OCI-LY3 (cell line): ENCODE results near the gene MS4A18.

Source experiments
- H2AFZ ChIP-seq: fragments of 200-600, 300-600 bp; shearing (Covaris generic); 2 replicates; pipeline ENCODE4 v1.6.0; 2014; ENCODE audit warnings: antibody characterized with exemption, low read depth, low read length
- H3K27ac ChIP-seq: fragments of 200-600, 300-600 bp; sonication (generic); 2 replicates; pipeline ENCODE4 v1.5.1; 2014; ENCODE audit warnings: mild to moderate bottlenecking, low read length, moderate library complexity, mixed read lengths
- H3K27me3 ChIP-seq: fragments of 200-600, 300-600 bp; sonication (generic); 2 replicates; pipeline ENCODE4 v1.6.1; 2014; ENCODE audit warnings: low read depth, low read length, mixed read lengths
- H3K36me3 ChIP-seq: fragments of 200-600, 300-600 bp; sonication (generic); replicated peaks from 2 replicates; pipeline ENCODE3; 2014; ENCODE audit warnings: low read depth, low read length, mixed read lengths
- H3K4me1 ChIP-seq: fragments of 300-600, 200-600 bp; sonication (generic); 2 replicates; pipeline ENCODE4 v1.6.1; 2014; ENCODE audit warnings: low read length, mixed read lengths
- H3K4me2 ChIP-seq: fragments of 200-600, 300-600 bp; sonication (generic); 2 replicates; pipeline ENCODE4 v1.6.1; 2014; ENCODE audit warnings: low read length, mixed read lengths
- H3K4me3 ChIP-seq: fragments of 300-600, 200-600 bp; sonication (generic); 2 replicates; pipeline ENCODE4 v1.5.1; 2014; ENCODE audit warnings: antibody characterized with exemption, mild to moderate bottlenecking, low read length, moderate library complexity
- H3K79me2 ChIP-seq: fragments of 300-600, 200-600 bp; shearing (Covaris generic); 2 replicates; pipeline ENCODE4 v1.6.1; 2014; ENCODE audit warnings: mild to moderate bottlenecking, low read length, mixed read lengths
- H3K9ac ChIP-seq: fragments of 300-600, 200-600 bp; shearing (Covaris generic); 2 replicates; pipeline ENCODE4 v1.6.0; 2014; ENCODE audit warnings: mild to moderate bottlenecking, low read length, moderate library complexity
- H3K9me3 ChIP-seq: fragments of 200-600, 300-600 bp; shearing (Covaris generic); 2 replicates; pipeline ENCODE4 v1.6.1; 2014; ENCODE audit warnings: low read length, mixed read lengths; ENCODE audit not compliant: insufficient read depth
- H4K20me1 ChIP-seq: fragments of 200-600, 300-600 bp; sonication (generic); 2 replicates; pipeline ENCODE4 v1.6.1; 2016; ENCODE audit warnings: low read length, mixed read lengths; ENCODE audit not compliant: insufficient read depth
- EZH2phosphoT487 ChIP-seq: fragments of 200-600 bp; shearing (Covaris generic); IDR thresholded peaks from 2 replicates; pipeline ENCODE4 v1.6.1; 2018; ENCODE audit warnings: antibody characterized with exemption, mixed run types, low read depth
- TF ChIP-seq, protein P1 (sequence below): fragments of 200-600, 300-600 bp; sonication (generic); IDR thresholded peaks from 2 replicates; pipeline ENCODE4 v1.5.1; 2014; ENCODE audit warnings: antibody characterized with exemption, low read length, low read depth

MS4A18 gene

DNA sequence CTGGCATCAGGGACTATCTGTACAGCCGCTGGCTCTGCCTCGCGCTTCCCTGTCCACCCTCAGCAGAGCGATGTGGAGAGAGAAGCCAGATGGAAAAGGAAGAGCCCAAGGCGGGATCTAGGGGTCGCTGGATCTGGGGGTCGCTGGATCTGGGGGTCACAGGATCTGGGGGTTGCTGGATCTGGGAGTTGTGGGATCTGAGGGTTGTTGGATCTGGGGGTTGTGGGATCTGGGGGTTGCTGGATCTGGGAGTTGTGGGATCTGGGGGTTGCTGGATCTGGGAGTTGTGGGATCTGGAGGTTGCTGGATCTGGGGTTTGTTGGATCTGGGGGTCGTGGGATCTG, 58.6 kb downstream of the MS4A18 start:
- TF ChIP-seq EZH2phosphoT487 = no peak
- TF ChIP-seq, protein P1, sequence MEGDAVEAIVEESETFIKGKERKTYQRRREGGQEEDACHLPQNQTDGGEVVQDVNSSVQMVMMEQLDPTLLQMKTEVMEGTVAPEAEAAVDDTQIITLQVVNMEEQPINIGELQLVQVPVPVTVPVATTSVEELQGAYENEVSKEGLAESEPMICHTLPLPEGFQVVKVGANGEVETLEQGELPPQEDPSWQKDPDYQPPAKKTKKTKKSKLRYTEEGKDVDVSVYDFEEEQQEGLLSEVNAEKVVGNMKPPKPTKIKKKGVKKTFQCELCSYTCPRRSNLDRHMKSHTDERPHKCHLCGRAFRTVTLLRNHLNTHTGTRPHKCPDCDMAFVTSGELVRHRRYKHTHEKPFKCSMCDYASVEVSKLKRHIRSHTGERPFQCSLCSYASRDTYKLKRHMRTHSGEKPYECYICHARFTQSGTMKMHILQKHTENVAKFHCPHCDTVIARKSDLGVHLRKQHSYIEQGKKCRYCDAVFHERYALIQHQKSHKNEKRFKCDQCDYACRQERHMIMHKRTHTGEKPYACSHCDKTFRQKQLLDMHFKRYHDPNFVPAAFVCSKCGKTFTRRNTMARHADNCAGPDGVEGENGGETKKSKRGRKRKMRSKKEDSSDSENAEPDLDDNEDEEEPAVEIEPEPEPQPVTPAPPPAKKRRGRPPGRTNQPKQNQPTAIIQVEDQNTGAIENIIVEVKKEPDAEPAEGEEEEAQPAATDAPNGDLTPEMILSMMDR = no peak
- no peaks in the 10 kb centered on the region for H3K9me3 ChIP-seq
- no peaks in the 10 kb centered on the region for H3K36me3 ChIP-seq
- H3K9ac ChIP-seq = no peak overlapping the region
- no peaks in the 10 kb centered on the region for H3K79me2 ChIP-seq
- no peaks in the 10 kb centered on the region for H4K20me1 ChIP-seq
- no peak overlapping the region for H3K27ac ChIP-seq
- H2AFZ ChIP-seq = no peak overlapping the region
- no peaks in the 10 kb centered on the region for H3K27me3 ChIP-seq
- no peak overlapping the region for H3K4me2 ChIP-seq
- no peak overlapping the region for H3K4me3 ChIP-seq
- peaks cover 11% of the 10 kb centered on the region for H3K4me1 ChIP-seq

GRCh38 chr11:60783911-60784310, 59.4 kb downstream of the MS4A18 start:
- no peaks in the 10 kb centered on the region for H4K20me1 ChIP-seq
- no peaks in the 10 kb centered on the region for H3K9me3 ChIP-seq
- no peak for TF ChIP-seq EZH2phosphoT487
- TF ChIP-seq, protein P1 = no peak
- no peaks in the 10 kb centered on the region for H3K79me2 ChIP-seq
- peaks cover 11% of the 10 kb centered on the region for H3K4me1 ChIP-seq
- H3K36me3 ChIP-seq = no peaks in the 10 kb centered on the region
- no peaks in the 10 kb centered on the region for H3K27me3 ChIP-seq
- no peak overlapping the region for H3K27ac ChIP-seq
- H2AFZ ChIP-seq = no peak overlapping the region
- no peak overlapping the region for H3K9ac ChIP-seq
- H3K4me3 ChIP-seq = no peak overlapping the region
- no peak overlapping the region for H3K4me2 ChIP-seq

DNA sequence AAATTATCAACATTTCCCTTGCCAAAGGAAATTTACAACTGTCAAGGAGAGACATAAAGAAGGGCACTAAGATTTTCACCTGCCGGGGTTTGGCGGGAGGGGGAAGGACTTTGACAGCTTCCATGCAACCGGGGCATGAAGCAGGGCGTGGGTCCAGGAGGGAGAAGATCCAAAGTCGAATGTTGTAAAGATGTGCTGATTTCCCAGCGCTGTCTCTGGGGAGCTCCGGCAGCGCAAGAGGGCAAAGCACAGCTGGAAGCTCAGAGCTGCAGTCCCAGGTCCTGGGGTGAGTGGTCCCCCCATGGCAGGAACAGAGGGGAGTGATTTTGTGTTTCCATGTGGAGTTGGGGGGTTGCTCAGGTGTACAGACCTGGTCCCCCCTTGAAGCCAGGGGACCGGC, 60.6 kb downstream of the MS4A18 start, which contains the start of gene MS4A10:
Gene MS4A10, plus strand, starts transcription at position 198 of the 400 bp plus-strand sequence. CDS start 5,003 bp downstream, outside the sequence.
- H3K9me3 ChIP-seq = no peaks in the 10 kb centered on the region
- no peak within 1 kb of the TSS for H2AFZ ChIP-seq
- H3K79me2 ChIP-seq = no peaks in the 10 kb centered on the region
- no peak within 1 kb of the TSS for H3K9ac ChIP-seq
- H3K4me3 ChIP-seq = no peak within 1 kb of the TSS
- no peaks in the 10 kb centered on the region for H3K36me3 ChIP-seq
- no peak within 1 kb of the TSS for H3K27ac ChIP-seq
- H3K27me3 ChIP-seq = no peaks in the 10 kb centered on the region
- peaks cover 11% of the 10 kb centered on the region for H3K4me1 ChIP-seq
- no peak within 1 kb of the TSS for H3K4me2 ChIP-seq
- no peaks in the 10 kb centered on the region for H4K20me1 ChIP-seq
- TF ChIP-seq, protein P1 = no peak
- TF ChIP-seq EZH2phosphoT487 = no peak

DNA sequence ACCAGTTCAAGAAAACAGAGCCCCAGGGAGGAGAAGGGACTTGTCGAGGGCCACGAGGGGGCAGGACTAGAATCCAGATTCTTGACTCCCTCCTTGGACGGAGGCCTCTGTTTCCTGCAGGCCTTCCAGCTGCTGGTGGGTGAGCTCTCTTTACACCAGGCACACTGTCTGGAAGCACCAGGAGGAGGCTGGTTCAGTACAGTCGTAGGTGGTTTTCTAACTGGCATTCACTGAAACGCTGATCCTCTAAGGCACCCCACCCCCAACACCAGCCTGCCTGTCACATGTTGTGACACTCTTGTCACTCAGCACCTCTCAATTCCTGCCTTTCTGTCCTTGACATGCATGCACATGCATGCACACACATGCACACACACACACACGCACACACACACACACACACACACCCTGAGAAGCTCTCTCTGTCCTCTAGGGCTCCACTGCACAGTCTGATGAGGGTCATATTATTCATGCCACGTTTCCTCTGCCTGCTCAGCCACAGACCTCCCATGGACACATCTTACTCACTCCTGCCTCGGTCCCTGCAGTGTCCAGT, 61.4 kb downstream of the MS4A18 start:
- Histone ChIP-seq H3K4me2 (no peak overlapping the region), H4K20me1 (no peaks in the 10 kb centered on the region), H3K9me3 (no peaks in the 10 kb centered on the region)

More for the DNA sequence above, 61.4 kb downstream of the MS4A18 start:
- peaks cover 11% of the 10 kb centered on the region for H3K4me1 ChIP-seq
- no peaks in the 10 kb centered on the region for H3K36me3 ChIP-seq
- H3K4me3 ChIP-seq = no peak overlapping the region
- H3K27me3 ChIP-seq = no peaks in the 10 kb centered on the region
- TF ChIP-seq, protein P1 = no peak
- TF ChIP-seq EZH2phosphoT487 = no peak
- no peak overlapping the region for H3K9ac ChIP-seq
- H3K79me2 ChIP-seq = no peaks in the 10 kb centered on the region
- H3K27ac ChIP-seq = no peak overlapping the region
- H2AFZ ChIP-seq = no peak overlapping the region
